Keratinocyte (primary cell): ENCODE data around the gene NRP1. TPM values are rescaled to one million over a fixed set of nuclear protein-coding genes. Genes with fewer than 3 reads are reported as not detected.

Source experiments
- DNase-seq: peaks from one replicate; pipeline ENCODE4 v3.0.0-alpha.2; 2011; ENCODE audit warnings: low read depth, missing footprints, low spot score
- FAIRE-seq: peaks from 2 replicates; lab custom pipeline; 2011; peaks lifted over from hg19 to GRCh38; lab: Jason Lieb, UNC
- H2AFZ ChIP-seq: 2 replicates; pipeline ENCODE4 v1.6.0; 2012; ENCODE audit warnings: low read length, control low read depth, inconsistent platforms; ENCODE audit not compliant: control insufficient read depth
- H3K27ac ChIP-seq: 2 replicates; pipeline ENCODE4 v1.5.1; 2011; ENCODE audit warnings: low read length; ENCODE audit not compliant: control insufficient read depth, insufficient read depth
- H3K27me3 ChIP-seq: 3 replicates; pipeline ENCODE4 v1.6.0; 2011; ENCODE audit warnings: low read length; ENCODE audit not compliant: control insufficient read depth, insufficient read depth; ENCODE audit errors: extremely low read depth
- H3K36me3 ChIP-seq, 2 experiments: 2 replicates in 1 of 2; 3 replicates in 1 of 2; pipeline ENCODE4 v1.5.1; 2011; ENCODE audit warnings: low read length in 2 of 2, mild to moderate bottlenecking in 1 of 2; ENCODE audit not compliant: control insufficient read depth in 2 of 2, insufficient read depth in 2 of 2; ENCODE audit errors: extremely low read depth in 1 of 2
- H3K4me1 ChIP-seq: 3 replicates; pipeline ENCODE4 v1.5.1; 2011; ENCODE audit warnings: low read length; ENCODE audit not compliant: control insufficient read depth, insufficient read depth; ENCODE audit errors: extremely low read depth
- H3K4me2 ChIP-seq: 3 replicates; pipeline ENCODE4 v1.6.0; 2011; ENCODE audit warnings: low read depth, low read length; ENCODE audit not compliant: control insufficient read depth, insufficient read depth; ENCODE audit errors: extremely low read depth
- H3K4me3 ChIP-seq, 3 experiments: fragments of 200-600 bp in 1 of 3; sonication (generic) in 1 of 3; 2 replicates in 2 of 3; 3 replicates in 1 of 3; pipeline ENCODE4 v1.5.1; 2011 to 2016; ENCODE audit warnings: low read length in 3 of 3, mild to moderate bottlenecking in 3 of 3, control low read depth in 2 of 3, inconsistent platforms in 1 of 3, low read depth in 1 of 3, mixed read lengths in 1 of 3, mixed run types in 1 of 3, moderate library complexity in 1 of 3; ENCODE audit not compliant: control insufficient read depth in 2 of 3, insufficient read depth in 2 of 3; ENCODE audit errors: extremely low read depth in 1 of 3
- H3K79me2 ChIP-seq: 2 replicates; pipeline ENCODE4 v1.6.0; 2012; ENCODE audit warnings: low read length; ENCODE audit not compliant: control insufficient read depth, insufficient read depth
- H3K9ac ChIP-seq: 3 replicates; pipeline ENCODE4 v1.6.0; 2011; ENCODE audit warnings: low read length; ENCODE audit not compliant: control insufficient read depth, insufficient read depth; ENCODE audit errors: extremely low read depth
- H3K9me1 ChIP-seq: 3 replicates; pipeline ENCODE4 v1.6.0; 2011; ENCODE audit warnings: low read length; ENCODE audit not compliant: control insufficient read depth, insufficient read depth; ENCODE audit errors: extremely low read depth
- H3K9me3 ChIP-seq: 2 replicates; pipeline ENCODE4 v1.5.1; 2012; ENCODE audit warnings: low read depth, low read length; ENCODE audit not compliant: control insufficient read depth
- H4K20me1 ChIP-seq: 3 replicates; pipeline ENCODE4 v1.6.0; 2011; ENCODE audit warnings: low read length; ENCODE audit not compliant: control insufficient read depth, insufficient read depth; ENCODE audit errors: extremely low read depth
- EZH2 ChIP-seq: IDR thresholded peaks from one replicate; pipeline ENCODE4 v1.6.1; 2012; ENCODE audit warnings: inconsistent platforms, mild to moderate bottlenecking, low read length, moderate library complexity
- dilution Hi-C: fragments of 300-500 bp; cut with MboI; formaldehyde crosslinking; loops from one replicate; pipeline ENCODE4 v1.7.0; 2020; ENCODE audit warnings: low sequenced_read_pairs; ENCODE audit not compliant: extremely low pct_ligation_motif_present
- polyA plus RNA-seq, 5 experiments: library from polyadenylated mRNA; depleted of rRNA in 3 of 5; stranded (reverse) in 3 of 5; stranded (forward) in 1 of 5; unstranded in 1 of 5; fragments of >200 nt; gene quantifications; 1 replicate in 1 of 5; 2 replicates in 3 of 5; 3 replicates in 1 of 5; pipeline versions ENCODE4 v1.2.1 to v1.2.3, GENCODE V29; 2011 to 2012; ENCODE audit warnings: missing spikeins in 2 of 5, low read depth in 1 of 5, low replicate concordance in 1 of 5
- TF ChIP-seq, protein P1 (sequence below), 3 experiments: IDR thresholded peaks in 1 of 3; conservative IDR thresholded peaks in 1 of 3; optimal IDR thresholded peaks in 1 of 3; 2 replicates in 2 of 3; 3 replicates in 1 of 3; pipeline versions ENCODE3 to v1.5.1; 2011; ENCODE audit warnings: low read length in 3 of 3, mild to moderate bottlenecking in 3 of 3, moderate library complexity in 2 of 3, control low read depth in 1 of 3, inconsistent platforms in 1 of 3; ENCODE audit not compliant: insufficient read depth in 2 of 3; ENCODE audit errors: extremely low read depth in 1 of 3

NRP1 gene
- polyA plus RNA-seq, 1 donor (not counting 4 experiments of a cell fraction or from before 2014, with no cell fraction given) = 36.2 TPM

DNA sequence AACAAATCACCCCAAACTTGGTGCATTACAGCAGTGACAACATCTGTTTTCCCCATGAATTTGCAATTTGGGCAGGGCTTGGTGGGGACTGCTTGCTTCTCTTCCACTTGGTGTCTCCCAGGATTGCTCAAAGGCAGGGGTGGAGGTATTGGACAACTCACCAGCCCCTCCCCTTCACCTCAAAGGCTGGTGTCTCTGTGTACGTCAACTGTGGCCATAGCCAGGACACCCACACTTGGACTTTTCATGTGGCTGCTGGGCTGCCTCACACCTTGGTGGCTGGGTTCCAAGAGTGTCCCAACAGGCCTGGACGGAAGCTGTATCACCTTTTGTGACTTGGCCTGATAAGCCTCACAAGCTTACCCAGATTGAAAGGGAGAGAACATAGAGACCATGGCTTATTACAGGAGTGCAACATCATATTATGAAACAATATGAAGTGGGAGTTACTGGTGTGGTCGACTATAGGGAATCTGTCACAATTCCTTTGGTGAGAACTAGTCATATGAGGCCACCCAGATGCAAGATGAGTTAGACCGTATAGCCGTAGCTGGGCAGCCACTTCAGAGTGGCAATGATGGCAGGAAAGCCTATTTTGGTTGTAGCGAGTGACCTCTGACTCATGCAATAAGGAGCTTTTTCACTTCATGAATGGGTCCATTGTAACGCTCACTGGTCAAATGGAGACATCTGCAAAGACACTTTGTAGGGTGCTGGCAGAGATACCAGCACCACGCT lies 188.8 kb downstream of the NRP1 start:
- Histone ChIP-seq H3K79me2 (no peaks in the 10 kb centered on the region), H3K9me3 (no peaks in the 10 kb centered on the region), H3K27me3 (no peaks in the 10 kb centered on the region), H3K36me3 (no peaks in the 10 kb centered on the region), H4K20me1 (no peaks in the 10 kb centered on the region), H3K27ac (no peak overlapping the region), H2AFZ (no peak overlapping the region), H3K9ac (no peak overlapping the region), H3K4me3 (no peak overlapping the region), H3K4me2 (no peak overlapping the region), H3K9me1 (no peaks in the 10 kb centered on the region), H3K4me1 (peaks cover 12% of the 10 kb centered on the region)
- DNase-seq (no peak), FAIRE-seq (no peak)
- TF ChIP-seq, protein P1, sequence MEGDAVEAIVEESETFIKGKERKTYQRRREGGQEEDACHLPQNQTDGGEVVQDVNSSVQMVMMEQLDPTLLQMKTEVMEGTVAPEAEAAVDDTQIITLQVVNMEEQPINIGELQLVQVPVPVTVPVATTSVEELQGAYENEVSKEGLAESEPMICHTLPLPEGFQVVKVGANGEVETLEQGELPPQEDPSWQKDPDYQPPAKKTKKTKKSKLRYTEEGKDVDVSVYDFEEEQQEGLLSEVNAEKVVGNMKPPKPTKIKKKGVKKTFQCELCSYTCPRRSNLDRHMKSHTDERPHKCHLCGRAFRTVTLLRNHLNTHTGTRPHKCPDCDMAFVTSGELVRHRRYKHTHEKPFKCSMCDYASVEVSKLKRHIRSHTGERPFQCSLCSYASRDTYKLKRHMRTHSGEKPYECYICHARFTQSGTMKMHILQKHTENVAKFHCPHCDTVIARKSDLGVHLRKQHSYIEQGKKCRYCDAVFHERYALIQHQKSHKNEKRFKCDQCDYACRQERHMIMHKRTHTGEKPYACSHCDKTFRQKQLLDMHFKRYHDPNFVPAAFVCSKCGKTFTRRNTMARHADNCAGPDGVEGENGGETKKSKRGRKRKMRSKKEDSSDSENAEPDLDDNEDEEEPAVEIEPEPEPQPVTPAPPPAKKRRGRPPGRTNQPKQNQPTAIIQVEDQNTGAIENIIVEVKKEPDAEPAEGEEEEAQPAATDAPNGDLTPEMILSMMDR (optimal IDR thresholded peaks at IDR 0.05 in 1 of 3, IDR thresholded peaks at IDR 0.05 in 1 of 3, conservative IDR thresholded peaks at IDR 0.05 in 1 of 3; ENCODE audit: extremely low read depth in 1 of 3, insufficient read depth in 2 of 3, low read length in 3 of 3) = no peak
- dilution Hi-C loops = no loop called here

GRCh38 chr10:33143160-33143728 lies 191.2 kb downstream of the NRP1 start:
- Histone ChIP-seq H3K4me3 (no peak overlapping the region), H3K9ac (peak overlapping the region; percentile 10), H3K4me2 (peak overlapping the region; percentile 38), H4K20me1 (no peaks in the 10 kb centered on the region), H3K36me3 (no peaks in the 10 kb centered on the region), H3K9me1 (no peaks in the 10 kb centered on the region), H3K27me3 (no peaks in the 10 kb centered on the region), H3K4me1 (peaks cover 12% of the 10 kb centered on the region), H3K9me3 (no peaks in the 10 kb centered on the region), H3K79me2 (no peaks in the 10 kb centered on the region), H3K27ac (no peak overlapping the region), H2AFZ (no peak overlapping the region)
- DNase-seq = peak; percentile 38
- dilution Hi-C loops = no loop called here
- peak; percentile 97 for FAIRE-seq
- TF ChIP-seq EZH2 = no peak
- TF ChIP-seq, protein P1 (optimal IDR thresholded peaks at IDR 0.05 in 1 of 3, IDR thresholded peaks at IDR 0.05 in 1 of 3, conservative IDR thresholded peaks at IDR 0.05 in 1 of 3; ENCODE audit: extremely low read depth in 1 of 3, insufficient read depth in 2 of 3, low read length in 3 of 3) = no peak
